Endothelial cell of umbilical vein (primary cell): ENCODE data around the gene RASD1. TPM values are rescaled to one million over a fixed set of nuclear protein-coding genes. Genes with fewer than 3 reads are reported as not detected.

ENCODE experiments used
- BruUV-seq: library from RNA; stranded (reverse); fragments of 400-500 nt; replicated peaks from 2 replicates; lab custom pipeline; 2021; lab: Mats Ljungman, UMichigan
- CTCF ChIA-PET: fragments of 300-600, 350-600 bp; sonication (Branson Sonifier 250); formaldehyde crosslinking; loops from one replicate; lab custom pipeline; 2021; ENCODE audit warnings: antibody characterized with exemption, inconsistent platforms; lab: Charles Lee
- POLR2A ChIA-PET: fragments of 300-600, 350-600 bp; sonication (Branson Sonifier 250); formaldehyde crosslinking; loops from one replicate; lab custom pipeline; 2021; ENCODE audit warnings: antibody characterized with exemption, inconsistent platforms; lab: Charles Lee
- DNase-seq: peaks from one replicate; pipeline ENCODE4 v3.0.0-alpha.2; 2011; ENCODE audit warnings: low read depth, low spot score
- FAIRE-seq: peaks from 2 replicates; lab custom pipeline; 2011; peaks lifted over from hg19 to GRCh38; lab: Jason Lieb, UNC
- H2AFZ ChIP-seq: 2 replicates; pipeline ENCODE4 v1.6.0; 2012; ENCODE audit warnings: low read depth, low read length, control low read depth, inconsistent platforms
- H3K27ac ChIP-seq: 2 replicates; pipeline ENCODE4 v1.5.1; 2011; ENCODE audit warnings: low read depth, mild to moderate bottlenecking, control low read depth, low read length, moderate library complexity; ENCODE audit not compliant: insufficient read depth
- H3K27me3 ChIP-seq, 2 experiments: 2 replicates each; pipeline versions ENCODE4 v1.6.0 to v1.6.1; 2011; ENCODE audit warnings: low read length in 2 of 2, mixed read lengths in 1 of 2; ENCODE audit not compliant: control insufficient read depth in 2 of 2, insufficient read depth in 2 of 2
- H3K36me3 ChIP-seq, 2 experiments: 2 replicates in 1 of 2; 3 replicates in 1 of 2; pipeline ENCODE4 v1.5.1; 2011; ENCODE audit warnings: low read length in 2 of 2, mild to moderate bottlenecking in 1 of 2, moderate library complexity in 1 of 2; ENCODE audit not compliant: control insufficient read depth in 2 of 2, insufficient read depth in 2 of 2; ENCODE audit errors: extremely low read depth in 1 of 2
- H3K4me1 ChIP-seq: 3 replicates; pipeline ENCODE4 v1.5.1; 2011; ENCODE audit warnings: mild to moderate bottlenecking, low read length; ENCODE audit not compliant: control insufficient read depth, insufficient read depth; ENCODE audit errors: extremely low read depth
- H3K4me2 ChIP-seq: 2 replicates; pipeline ENCODE4 v1.6.1; 2011; ENCODE audit warnings: low read length, control low read depth, mixed read lengths; ENCODE audit not compliant: insufficient read depth
- H3K4me3 ChIP-seq, 3 experiments: fragments of 200-600 bp in 1 of 3; sonication (generic), shearing (Covaris generic) in 1 of 3; replicated peaks in 1 of 3; 2 replicates each; pipeline ENCODE4 v1.5.1; 2011 to 2016; ENCODE audit warnings: control low read depth in 3 of 3, low read length in 3 of 3, mild to moderate bottlenecking in 2 of 3, inconsistent platforms in 1 of 3, low read depth in 1 of 3, moderate library complexity in 1 of 3; ENCODE audit not compliant: insufficient read depth in 1 of 3
- H3K79me2 ChIP-seq: 2 replicates; pipeline ENCODE4 v1.6.0; 2012; ENCODE audit warnings: low read length, inconsistent platforms; ENCODE audit not compliant: control insufficient read depth, insufficient read depth
- H3K9ac ChIP-seq: replicated peaks from 2 replicates; pipeline ENCODE3; 2011; ENCODE audit warnings: low read length, control low read depth; ENCODE audit not compliant: insufficient read depth; ENCODE audit errors: extremely low read depth
- H3K9me1 ChIP-seq: replicated peaks from 3 replicates; pipeline ENCODE4 v1.6.0; 2011; ENCODE audit warnings: mild to moderate bottlenecking, low read length; ENCODE audit not compliant: control insufficient read depth, insufficient read depth; ENCODE audit errors: extremely low read depth
- H3K9me3 ChIP-seq: replicated peaks from 2 replicates; pipeline ENCODE4 v1.5.1; 2012; ENCODE audit warnings: low read length, inconsistent platforms; ENCODE audit not compliant: control insufficient read depth, insufficient read depth
- H4K20me1 ChIP-seq: replicated peaks from 2 replicates; pipeline ENCODE3; 2011; ENCODE audit warnings: mild to moderate bottlenecking, low read length; ENCODE audit not compliant: control insufficient read depth, insufficient read depth; ENCODE audit errors: extremely low read depth
- EZH2 ChIP-seq: IDR thresholded peaks from 2 replicates; pipeline ENCODE4 v1.6.1; 2012; ENCODE audit warnings: borderline replicate concordance, low read depth, mild to moderate bottlenecking, moderate library complexity, low read length, inconsistent platforms; ENCODE audit not compliant: severe bottlenecking
- FOS ChIP-seq: IDR thresholded peaks from 2 replicates; pipeline ENCODE4 v1.6.1; 2011; ENCODE audit warnings: mild to moderate bottlenecking, low read length, moderate library complexity, borderline replicate concordance; ENCODE audit not compliant: insufficient read depth
- GATA2 ChIP-seq: IDR thresholded peaks from 2 replicates; pipeline ENCODE4 v1.7.0; 2011; ENCODE audit warnings: low read depth, mild to moderate bottlenecking, moderate library complexity, mixed read lengths, low read length; ENCODE audit not compliant: insufficient read length, insufficient read depth
- JUN ChIP-seq: IDR thresholded peaks from 2 replicates; pipeline ENCODE4 v1.6.1; 2011; ENCODE audit warnings: borderline replicate concordance, low read depth; ENCODE audit not compliant: insufficient read length, insufficient read depth
- MYC ChIP-seq: IDR thresholded peaks from one replicate; pipeline ENCODE4 v1.6.1; 2011; ENCODE audit warnings: mild to moderate bottlenecking, low read depth, low read length
- POLR2A ChIP-seq: IDR thresholded peaks from 2 replicates; pipeline ENCODE4 v1.6.1; 2012; ENCODE audit warnings: low read depth, mild to moderate bottlenecking, control low read depth, low read length
- POLR2AphosphoS5 ChIP-seq: IDR thresholded peaks from 2 replicates; pipeline ENCODE4 v1.6.1; 2012; ENCODE audit warnings: low read depth, mild to moderate bottlenecking, control low read depth, low read length, moderate library complexity; ENCODE audit not compliant: insufficient read depth
- dilution Hi-C: fragments of 300-500 bp; cut with MboI; formaldehyde crosslinking; loops from one replicate; pipeline ENCODE4 v1.15.0; 2019; ENCODE audit warnings: low sequenced_read_pairs; ENCODE audit not compliant: extremely low pct_ligation_motif_present
- intact Hi-C: fragments of 100-400 bp; cut with micrococcal nuclease; formaldehyde crosslinking; loops from one replicate; pipeline ENCODE4 v1.10.0; 2022
- polyA plus RNA-seq, 4 experiments: library from polyadenylated mRNA; depleted of rRNA in 3 of 4; stranded (reverse) in 3 of 4; unstranded in 1 of 4; fragments of >200 nt; gene quantifications; 2 replicates each; pipeline versions ENCODE4 v1.2.1 to v1.2.3, GENCODE V29; 2011 to 2012; ENCODE audit warnings: missing spikeins in 1 of 4
- total RNA-seq: library from RNA; stranded (reverse); gene quantifications from 2 replicates; pipeline ENCODE4 v1.2.3, GENCODE V29; 2021
- TF ChIP-seq, protein P1 (sequence below), 2 donors: IDR thresholded peaks; 1 replicate in 1 of 2; 2 replicates in 1 of 2; pipeline ENCODE4 v1.5.1; 2011; ENCODE audit warnings: low read length in 2 of 2, mild to moderate bottlenecking in 2 of 2, moderate library complexity in 2 of 2, control low read depth in 1 of 2, inconsistent platforms in 1 of 2, low read depth in 1 of 2; ENCODE audit not compliant: insufficient read depth in 1 of 2; ENCODE audit errors: extremely low read depth in 1 of 2
- TF ChIP-seq, protein P2 (sequence below): IDR thresholded peaks from 2 replicates; pipeline ENCODE4 v1.6.1; 2011; ENCODE audit not compliant: insufficient read depth, insufficient read length

The RASD1 gene
- total and polyA plus RNA-seq, 2 donors (not counting 3 experiments of a cell fraction or from before 2014, with no cell fraction given): 4.2 to 15.7 TPM

DNA sequence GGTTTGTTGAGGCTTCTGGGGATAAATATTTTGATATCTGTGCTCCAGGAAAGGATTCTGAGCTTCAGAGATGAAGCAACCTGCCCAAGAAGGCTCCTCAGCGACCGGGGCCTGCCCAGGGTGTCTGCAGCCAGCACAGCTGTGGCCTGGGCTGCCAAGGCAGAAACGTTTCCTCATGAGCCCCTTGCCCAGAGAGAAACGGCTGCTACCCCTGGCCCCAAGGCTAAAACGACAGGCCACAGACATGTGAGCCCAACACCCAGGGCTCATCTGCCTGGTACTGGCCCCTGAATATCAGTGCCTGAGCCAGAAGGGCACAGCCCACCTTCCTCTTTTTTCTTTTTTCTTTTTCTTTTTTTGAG is 45.4 kb upstream of the RASD1 start:
- Histone ChIP-seq H3K9me3 (no peaks in the 10 kb centered on the region), H3K4me2 (no peak overlapping the region), H3K27me3 (no peaks in the 10 kb centered on the region), H3K4me3 (no peak overlapping the region), H3K27ac (no peak overlapping the region), H2AFZ (no peak overlapping the region), H3K36me3 (no peaks in the 10 kb centered on the region), H4K20me1 (no peaks in the 10 kb centered on the region), H3K9me1 (no peaks in the 10 kb centered on the region), H3K9ac (no peak overlapping the region), H3K79me2 (no peaks in the 10 kb centered on the region), H3K4me1 (no peaks in the 10 kb centered on the region)
- intact Hi-C loops: no loop called here
- BruUV-seq: no TSS peak
- CTCF ChIA-PET: interaction anchor here (1.2 kb wide), 1 partner anchor 45 kb away, joined by 3 read pairs; no protein-coding TSS in a partner anchor
- dilution Hi-C loops: no loop called here
- DNase-seq (no peak), FAIRE-seq (no peak)
- POLR2A ChIA-PET: no interaction called here
- TF ChIP-seq JUN (no peak), MYC (no peak), FOS (no peak), POLR2A (no peak), POLR2AphosphoS5 (no peak), GATA2 (no peak), EZH2 (no peak)
- TF ChIP-seq, protein P1, sequence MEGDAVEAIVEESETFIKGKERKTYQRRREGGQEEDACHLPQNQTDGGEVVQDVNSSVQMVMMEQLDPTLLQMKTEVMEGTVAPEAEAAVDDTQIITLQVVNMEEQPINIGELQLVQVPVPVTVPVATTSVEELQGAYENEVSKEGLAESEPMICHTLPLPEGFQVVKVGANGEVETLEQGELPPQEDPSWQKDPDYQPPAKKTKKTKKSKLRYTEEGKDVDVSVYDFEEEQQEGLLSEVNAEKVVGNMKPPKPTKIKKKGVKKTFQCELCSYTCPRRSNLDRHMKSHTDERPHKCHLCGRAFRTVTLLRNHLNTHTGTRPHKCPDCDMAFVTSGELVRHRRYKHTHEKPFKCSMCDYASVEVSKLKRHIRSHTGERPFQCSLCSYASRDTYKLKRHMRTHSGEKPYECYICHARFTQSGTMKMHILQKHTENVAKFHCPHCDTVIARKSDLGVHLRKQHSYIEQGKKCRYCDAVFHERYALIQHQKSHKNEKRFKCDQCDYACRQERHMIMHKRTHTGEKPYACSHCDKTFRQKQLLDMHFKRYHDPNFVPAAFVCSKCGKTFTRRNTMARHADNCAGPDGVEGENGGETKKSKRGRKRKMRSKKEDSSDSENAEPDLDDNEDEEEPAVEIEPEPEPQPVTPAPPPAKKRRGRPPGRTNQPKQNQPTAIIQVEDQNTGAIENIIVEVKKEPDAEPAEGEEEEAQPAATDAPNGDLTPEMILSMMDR (IDR thresholded peaks at IDR 0.05; ENCODE audit: extremely low read depth in 1 of 2, insufficient read depth in 1 of 2, low read depth in 1 of 2, low read length in 2 of 2): no peak
- TF ChIP-seq, protein P2, sequence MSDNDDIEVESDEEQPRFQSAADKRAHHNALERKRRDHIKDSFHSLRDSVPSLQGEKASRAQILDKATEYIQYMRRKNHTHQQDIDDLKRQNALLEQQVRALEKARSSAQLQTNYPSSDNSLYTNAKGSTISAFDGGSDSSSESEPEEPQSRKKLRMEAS: no peak
